ENCODE data around the gene CADM1.

GRCh38 chr11:115251126-115251525 is 253.1 kb downstream of the CADM1 start:
- no peak for TF ChIP-seq CTCF (IDR thresholded peaks at IDR 0.05; ENCODE audit: low read depth, low read length)
- no peak for TF ChIP-seq EZH2phosphoT487 (IDR thresholded peaks at IDR 0.05; ENCODE audit: low read depth)

All from OCI-LY3 (cell line).